ENCODE results near the gene ZIC4. TPM values are rescaled to one million over a fixed set of nuclear protein-coding genes. Genes with fewer than 3 reads are reported as not detected.
A peak's percentile ranks its signal among the peaks of the same experiment; 100 is the strongest.

Gene ZIC4
- total RNA-seq, 4 donors from 2014 or later, result not detected

DNA sequence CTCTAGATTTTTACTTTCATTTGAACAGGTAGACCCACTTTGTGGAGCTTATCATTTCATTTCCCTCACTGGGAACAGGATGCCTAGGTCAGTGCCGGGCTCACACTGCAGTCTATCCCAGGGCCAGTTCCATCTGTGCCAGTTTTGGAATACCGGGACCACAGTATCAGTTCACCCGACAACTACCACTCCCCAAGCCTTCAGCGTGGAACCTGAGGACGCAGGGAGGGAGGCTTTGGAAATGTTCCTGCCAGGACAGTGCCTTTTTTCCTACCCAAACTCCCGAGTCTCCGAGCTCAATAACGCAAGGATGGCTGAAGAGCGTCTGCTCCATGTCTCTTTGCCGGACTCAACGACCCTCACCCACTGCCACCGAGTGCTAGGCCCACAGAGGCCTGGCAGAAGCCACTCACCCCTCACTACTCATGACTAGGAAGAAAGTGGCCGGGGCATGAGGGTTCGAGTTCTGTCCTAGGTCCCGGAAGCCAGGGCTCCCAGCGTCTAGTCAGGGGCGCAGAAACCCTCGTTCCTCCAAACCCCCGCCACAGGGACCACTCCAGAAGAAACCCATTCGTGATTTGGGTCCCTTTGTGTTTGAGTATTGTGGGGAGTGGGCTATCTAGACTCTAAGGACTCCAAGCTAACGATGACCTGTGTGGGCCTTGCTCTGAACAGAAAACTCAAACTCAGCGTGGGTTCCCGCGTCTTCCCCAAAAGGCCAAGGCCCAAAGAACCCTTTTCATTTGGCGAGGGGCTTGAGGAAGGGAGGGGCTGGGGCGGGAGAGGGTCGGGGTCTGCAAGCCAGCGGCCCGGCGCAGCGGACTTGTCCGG lies 14.2 kb upstream of the ZIC4 start:
- no peaks in the 10 kb centered on the region for H3K9me3 ChIP-seq
- DNase-seq (ENCODE audit: low spot score in 2 of 2), result no peak
- H3K27ac ChIP-seq, result no peak overlapping the region
- no peak overlapping the region for H3K4me3 ChIP-seq
- no peak for TF ChIP-seq POLR2AphosphoS5 (IDR thresholded peaks at IDR 0.05)
- no peak for TF ChIP-seq EP300 (IDR thresholded peaks at IDR 0.05)
- peaks cover 100% of the 10 kb centered on the region for H3K27me3 ChIP-seq
- WGBS, result 25% methylated on average over 16 of the region's 32 CpGs
- peaks cover 25% of the 10 kb centered on the region for H3K4me1 ChIP-seq
- no peaks in the 10 kb centered on the region for H3K36me3 ChIP-seq

DNA sequence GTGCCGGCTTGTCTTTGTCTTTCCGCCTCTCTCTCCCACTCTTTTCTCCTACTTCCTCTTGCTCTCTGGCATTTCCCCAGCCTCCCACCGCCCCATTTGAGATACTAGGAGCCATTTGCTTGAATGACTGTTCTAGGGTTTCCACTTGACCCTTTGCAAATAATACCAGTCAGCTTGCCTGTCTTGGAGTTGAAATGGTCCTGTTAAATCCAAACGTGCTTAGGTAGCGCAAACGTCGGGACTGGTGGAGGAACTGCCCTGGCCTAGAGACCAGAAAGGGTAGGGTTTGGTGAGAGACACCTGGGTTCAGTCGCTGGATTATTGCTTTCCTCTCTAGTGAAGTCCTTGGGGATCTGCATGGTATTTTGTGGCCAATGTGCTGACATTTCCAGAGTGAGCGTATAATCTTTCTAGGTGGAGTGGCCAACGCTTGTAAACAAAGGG lies 13.5 kb upstream of the ZIC4 start:
- Histone ChIP-seq H3K4me3 (no peak overlapping the region), H3K36me3 (no peaks in the 10 kb centered on the region), H3K4me1 (peaks cover 25% of the 10 kb centered on the region), H3K27me3 (peaks cover 100% of the 10 kb centered on the region), H3K9me3 (no peaks in the 10 kb centered on the region), H3K27ac (no peak overlapping the region)
- 60% methylated on average over 9 of the region's 10 CpGs for WGBS
- no peak for DNase-seq (ENCODE audit: low spot score in 2 of 2)
- TF ChIP-seq, protein P1, sequence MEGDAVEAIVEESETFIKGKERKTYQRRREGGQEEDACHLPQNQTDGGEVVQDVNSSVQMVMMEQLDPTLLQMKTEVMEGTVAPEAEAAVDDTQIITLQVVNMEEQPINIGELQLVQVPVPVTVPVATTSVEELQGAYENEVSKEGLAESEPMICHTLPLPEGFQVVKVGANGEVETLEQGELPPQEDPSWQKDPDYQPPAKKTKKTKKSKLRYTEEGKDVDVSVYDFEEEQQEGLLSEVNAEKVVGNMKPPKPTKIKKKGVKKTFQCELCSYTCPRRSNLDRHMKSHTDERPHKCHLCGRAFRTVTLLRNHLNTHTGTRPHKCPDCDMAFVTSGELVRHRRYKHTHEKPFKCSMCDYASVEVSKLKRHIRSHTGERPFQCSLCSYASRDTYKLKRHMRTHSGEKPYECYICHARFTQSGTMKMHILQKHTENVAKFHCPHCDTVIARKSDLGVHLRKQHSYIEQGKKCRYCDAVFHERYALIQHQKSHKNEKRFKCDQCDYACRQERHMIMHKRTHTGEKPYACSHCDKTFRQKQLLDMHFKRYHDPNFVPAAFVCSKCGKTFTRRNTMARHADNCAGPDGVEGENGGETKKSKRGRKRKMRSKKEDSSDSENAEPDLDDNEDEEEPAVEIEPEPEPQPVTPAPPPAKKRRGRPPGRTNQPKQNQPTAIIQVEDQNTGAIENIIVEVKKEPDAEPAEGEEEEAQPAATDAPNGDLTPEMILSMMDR (IDR thresholded peaks at IDR 0.05), result no peak
- no peak for TF ChIP-seq POLR2AphosphoS5 (IDR thresholded peaks at IDR 0.05)
- TF ChIP-seq POLR2A (IDR thresholded peaks at IDR 0.05), result no peak
- TF ChIP-seq EP300 (IDR thresholded peaks at IDR 0.05), result no peak

DNA sequence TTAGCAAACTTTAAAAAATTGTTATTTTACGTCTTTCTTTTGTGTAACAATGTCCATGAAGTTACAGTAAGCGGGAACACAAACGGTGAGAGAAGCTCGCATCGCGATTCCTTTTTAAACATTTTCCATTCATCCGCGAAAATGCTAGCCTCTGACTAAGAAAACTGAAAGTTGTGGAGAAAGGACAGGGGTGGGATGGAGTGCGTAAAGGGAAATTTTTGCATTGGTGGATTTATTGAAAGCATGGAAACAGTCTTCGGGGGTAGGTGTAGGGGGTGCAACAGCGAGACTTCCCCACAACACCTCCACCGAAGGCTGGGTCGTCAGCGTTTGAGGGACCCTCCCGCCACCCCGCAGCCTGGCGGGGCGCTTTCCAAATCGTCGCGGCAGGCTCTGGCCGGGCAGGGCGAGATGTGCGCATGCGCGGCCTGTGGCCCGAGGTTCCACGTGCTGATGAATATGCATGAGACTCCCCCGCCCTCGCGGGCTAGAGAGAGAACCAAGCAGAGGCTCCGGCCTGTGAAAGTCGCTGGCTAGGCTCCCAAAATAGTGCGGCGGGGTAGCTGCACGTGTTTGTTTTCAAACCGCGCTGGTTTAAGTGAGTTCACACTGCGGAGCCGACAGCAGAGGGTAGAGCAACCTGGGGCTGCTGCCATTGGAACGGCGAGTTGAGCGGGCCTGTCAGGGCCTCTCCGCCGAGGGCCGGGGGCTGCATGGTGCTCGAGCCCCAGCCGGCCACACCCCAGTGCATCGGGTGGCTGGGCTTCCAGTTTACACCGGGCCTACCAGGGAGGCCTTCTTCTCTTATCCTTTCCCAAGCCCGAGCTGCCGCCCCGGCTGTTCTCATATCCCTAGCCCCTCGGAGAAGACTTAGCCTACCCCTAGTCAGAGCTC lies 12.7 kb upstream of the ZIC4 start:
- Histone ChIP-seq H3K27ac (no peak overlapping the region), H3K4me3 (peak overlapping the region; percentile 35), H3K4me1 (peaks cover 25% of the 10 kb centered on the region), H3K36me3 (no peaks in the 10 kb centered on the region), H3K27me3 (peaks cover 100% of the 10 kb centered on the region), H3K9me3 (no peaks in the 10 kb centered on the region)
- DNase-seq (ENCODE audit: low spot score in 2 of 2), result no peak
- TF ChIP-seq, protein P1 (IDR thresholded peaks at IDR 0.05), result no peak
- TF ChIP-seq EP300 (IDR thresholded peaks at IDR 0.05) (no peak), POLR2A (IDR thresholded peaks at IDR 0.05) (no peak), POLR2AphosphoS5 (IDR thresholded peaks at IDR 0.05) (no peak)
- 12% methylated on average over 36 of the region's 54 CpGs for WGBS

DNA sequence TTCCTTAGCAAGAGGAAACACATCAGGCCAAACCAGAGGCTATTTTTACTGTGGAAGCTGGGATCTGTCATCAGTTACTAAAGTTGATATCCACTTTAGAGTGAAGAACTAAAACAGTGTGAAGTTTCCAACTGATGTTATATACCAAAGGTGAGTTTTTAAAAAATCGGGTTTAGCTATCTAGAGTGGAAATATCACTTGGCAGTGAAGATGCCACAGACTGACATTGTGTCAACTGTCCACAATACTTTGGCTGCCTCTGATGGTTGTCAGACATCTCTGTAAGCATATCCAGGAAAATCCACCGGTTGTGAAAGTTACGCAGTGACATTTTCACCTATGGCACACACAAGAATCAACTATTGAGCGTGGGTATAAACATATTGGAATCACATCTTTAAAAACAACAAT lies 12.0 kb upstream of the ZIC4 start:
- no peak for DNase-seq (ENCODE audit: low spot score in 2 of 2)
- Histone ChIP-seq H3K4me3 (no peak overlapping the region), H3K4me1 (peaks cover 30% of the 10 kb centered on the region), H3K9me3 (no peaks in the 10 kb centered on the region), H3K27ac (no peak overlapping the region), H3K36me3 (no peaks in the 10 kb centered on the region), H3K27me3 (peaks cover 100% of the 10 kb centered on the region)
- WGBS, result 43% methylated on average over 4 of the region's 4 CpGs
- no peak for TF ChIP-seq POLR2AphosphoS5 (IDR thresholded peaks at IDR 0.05)
- TF ChIP-seq EP300 (IDR thresholded peaks at IDR 0.05), result no peak
- TF ChIP-seq, protein P1 (IDR thresholded peaks at IDR 0.05), result no peak
- TF ChIP-seq POLR2A (IDR thresholded peaks at IDR 0.05), result no peak

DNA sequence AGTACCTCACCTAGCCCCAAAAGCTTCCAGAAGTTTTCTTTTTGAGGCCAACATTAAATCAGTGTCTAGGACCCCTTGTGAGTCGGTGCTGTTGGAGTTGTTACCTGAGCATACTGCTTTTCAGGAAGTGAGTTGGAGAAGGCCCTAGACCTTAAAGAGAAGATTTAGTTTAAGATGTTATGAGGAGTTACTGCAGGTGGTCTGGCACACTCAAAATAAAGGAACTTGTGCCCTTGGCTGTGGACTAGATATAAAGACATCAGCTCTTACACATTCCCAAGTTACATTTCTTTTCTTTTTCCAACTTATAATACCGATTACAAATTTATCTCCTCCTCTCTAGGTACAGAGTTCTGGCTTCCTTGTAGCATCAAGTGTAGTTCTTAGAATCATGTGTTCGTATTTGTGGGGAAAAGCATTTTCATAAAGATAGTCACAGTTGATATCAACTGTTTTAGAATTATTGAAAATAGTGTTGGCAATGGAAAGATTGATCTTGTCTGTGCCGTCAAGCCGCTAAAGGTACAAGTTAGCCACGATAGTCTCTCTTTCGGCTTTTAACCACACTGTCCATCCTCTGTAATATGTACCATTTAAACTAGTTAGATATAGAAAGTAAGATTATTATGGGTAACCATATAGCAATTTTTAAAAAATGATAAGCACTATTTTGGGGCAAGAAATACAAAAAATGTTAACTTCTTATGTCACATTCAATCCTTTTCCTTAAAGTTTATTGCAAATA lies 11.4 kb upstream of the ZIC4 start:
- H3K4me3 ChIP-seq, result no peak overlapping the region
- no peak for DNase-seq (ENCODE audit: low spot score in 2 of 2)
- H3K9me3 ChIP-seq, result no peaks in the 10 kb centered on the region
- WGBS, result 63% methylated on average over 7 of the region's 7 CpGs
- H3K36me3 ChIP-seq, result no peaks in the 10 kb centered on the region
- H3K27me3 ChIP-seq, result peaks cover 100% of the 10 kb centered on the region
- TF ChIP-seq POLR2AphosphoS5 (IDR thresholded peaks at IDR 0.05) (no peak), EP300 (IDR thresholded peaks at IDR 0.05) (no peak), POLR2A (IDR thresholded peaks at IDR 0.05) (no peak)
- TF ChIP-seq, protein P1 (IDR thresholded peaks at IDR 0.05), result no peak
- peaks cover 33% of the 10 kb centered on the region for H3K4me1 ChIP-seq
- no peak overlapping the region for H3K27ac ChIP-seq
